ENCODE measurements around the gene ALDH18A1. TPM values are rescaled to one million over a fixed set of nuclear protein-coding genes. Genes with fewer than 3 reads are reported as not detected.

The ALDH18A1 gene
- total RNA-seq, 1 experiment from 2014 or later, result 114 TPM

GRCh38 chr10:95572131-95572820, 84.2 kb downstream of the ALDH18A1 start:
- Histone ChIP-seq H4K8ac (replicated peaks; ENCODE audit: insufficient read length, low read depth, low read length) (no peak overlapping the region), H4K91ac (ENCODE audit: insufficient read length, low read depth, low read length) (no peak overlapping the region), H2BK120ac (ENCODE audit: low read depth, low read length, poor library complexity, severe bottlenecking) (no peak overlapping the region), H3T11ph (ENCODE audit: low read length) (no peak overlapping the region), H2AK5ac (ENCODE audit: insufficient read length, low read length) (no peak overlapping the region), H2BK12ac (ENCODE audit: insufficient read length, low read depth, low read length) (no peak overlapping the region), H3K4ac (ENCODE audit: low read depth, low read length) (no peak overlapping the region), H3K27ac (ENCODE audit: insufficient read length, low read depth, low read length) (no peak overlapping the region), H3K56ac (ENCODE audit: insufficient read length, low read depth, low read length) (no peak overlapping the region), H3K9ac (ENCODE audit: extremely low read depth, insufficient read length, low read length) (no peak overlapping the region), H3K18ac (ENCODE audit: insufficient read length, low read depth, low read length) (no peak overlapping the region), H4K20me1 (ENCODE audit: control insufficient read depth, insufficient read depth, insufficient read length) (no peaks in the 10 kb centered on the region), H3K79me1 (ENCODE audit: insufficient read depth, low read depth, low read length, poor library complexity, severe bottlenecking) (no peaks in the 10 kb centered on the region), H2BK5ac (ENCODE audit: insufficient read length, low read length) (no peak overlapping the region), H4K5ac (ENCODE audit: insufficient read length, low read depth, low read length) (no peak overlapping the region), H3K27me3 (ENCODE audit: insufficient read depth, low read length) (no peaks in the 10 kb centered on the region), H2BK15ac (ENCODE audit: low read depth, low read length) (no peak overlapping the region), H3K9me3 (ENCODE audit: control insufficient read depth, low read depth, low read length) (no peaks in the 10 kb centered on the region), H3K23ac (ENCODE audit: insufficient read length, low read depth, low read length) (no peak overlapping the region), H3K4me1 (ENCODE audit: insufficient read depth, low read length) (no peaks in the 10 kb centered on the region), H3K79me2 (ENCODE audit: insufficient read depth, low read length) (no peaks in the 10 kb centered on the region), H2BK20ac (ENCODE audit: low read depth, low read length, poor library complexity, severe bottlenecking) (no peak overlapping the region), H3K23me2 (ENCODE audit: insufficient read length, low read depth, low read length, poor library complexity, severe bottlenecking) (no peaks in the 10 kb centered on the region), H2AFZ (ENCODE audit: low read length) (no peak overlapping the region), H3K4me2 (ENCODE audit: insufficient read depth, insufficient read length, low read length) (no peak overlapping the region), H3K14ac (ENCODE audit: insufficient read depth, low read length) (no peak overlapping the region)
- H3K27me3 Mint-ChIP-seq (ENCODE audit: low read depth), result peaks cover 2% of the 10 kb centered on the region
- H3K4me1 Mint-ChIP-seq, result peaks cover 0 to 8% of the 10 kb centered on the region in 2 experiments; a peak in 2 of 4 replicates
- no peaks in the 10 kb centered on the region for H3K9me3 Mint-ChIP-seq
- H3K27ac Mint-ChIP-seq, result no peak overlapping the region
- no peak overlapping the region for H3K4me3 Mint-ChIP-seq
- no peak for TF ChIP-seq CTCF (conservative IDR thresholded peaks at IDR 0.05)
- WGBS (ENCODE audit: extremely low coverage, insufficient read length, low lambda C conversion rate), result no CpG with 5 or more reads among the region's 7 CpGs
- no peak for DNase-seq
- no peaks in the 10 kb centered on the region for H3K36me3 Mint-ChIP-seq (ENCODE audit: insufficient read depth in 1 of 3, low read depth in 3 of 3)

All from H9 (cell line).